H9 (cell line): ENCODE results near the gene PRAF2. TPM values are rescaled to one million over a fixed set of nuclear protein-coding genes. Genes with fewer than 3 reads are reported as not detected.

Experiments used
- DNase-seq: peaks from one replicate; pipeline ENCODE4 v3.0.0-alpha.2; 2017
- H2AFZ ChIP-seq: one replicate; pipeline ENCODE4 v1.6.1; 2013; ENCODE audit warnings: mild to moderate bottlenecking, low read length, control low read depth, moderate library complexity
- H2AK5ac ChIP-seq: 2 replicates; pipeline ENCODE4 v1.6.1; 2013; ENCODE audit warnings: low read length, control low read depth, mixed read lengths; ENCODE audit not compliant: insufficient read length
- H2BK120ac ChIP-seq: one replicate; pipeline ENCODE4 v1.6.1; 2013; ENCODE audit warnings: low read depth, mild to moderate bottlenecking, low read length, control low read depth, inconsistent platforms; ENCODE audit not compliant: poor library complexity, severe bottlenecking
- H2BK12ac ChIP-seq: 2 replicates; pipeline ENCODE4 v1.6.1; 2013; ENCODE audit warnings: low read length, control low read depth, mixed read lengths, low read depth; ENCODE audit not compliant: insufficient read length
- H2BK15ac ChIP-seq: 2 replicates; pipeline ENCODE4 v1.6.1; 2013; ENCODE audit warnings: low read depth, low read length, control low read depth
- H2BK20ac ChIP-seq: one replicate; pipeline ENCODE4 v1.6.1; 2013; ENCODE audit warnings: low read depth, mild to moderate bottlenecking, low read length, control low read depth, inconsistent platforms; ENCODE audit not compliant: poor library complexity, severe bottlenecking
- H2BK5ac ChIP-seq: 2 replicates; pipeline ENCODE4 v1.6.1; 2013; ENCODE audit warnings: low read length, control low read depth, mixed read lengths; ENCODE audit not compliant: insufficient read length
- H3K14ac ChIP-seq: 2 replicates; pipeline ENCODE4 v1.6.1; 2013; ENCODE audit warnings: low read length, control low read depth; ENCODE audit not compliant: insufficient read depth
- H3K18ac ChIP-seq: 2 replicates; pipeline ENCODE4 v1.6.1; 2013; ENCODE audit warnings: low read depth, mild to moderate bottlenecking, mixed read lengths, low read length, control low read depth; ENCODE audit not compliant: insufficient read length
- H3K23ac ChIP-seq: 2 replicates; pipeline ENCODE4 v1.6.1; 2013; ENCODE audit warnings: low read length, control low read depth, mixed read lengths, low read depth; ENCODE audit not compliant: insufficient read length
- H3K23me2 ChIP-seq: 2 replicates; pipeline ENCODE4 v1.6.1; 2013; ENCODE audit warnings: low read depth, mild to moderate bottlenecking, mixed read lengths, low read length, control low read depth; ENCODE audit not compliant: insufficient read length, poor library complexity, severe bottlenecking
- H3K27ac ChIP-seq: 2 replicates; pipeline ENCODE4 v1.5.1; 2013; ENCODE audit warnings: low read length, control low read depth, mixed read lengths, low read depth; ENCODE audit not compliant: insufficient read length
- H3K27me3 ChIP-seq: 2 replicates; pipeline ENCODE4 v1.6.1; 2013; ENCODE audit warnings: low read length, control low read depth, inconsistent platforms; ENCODE audit not compliant: insufficient read depth
- H3K4ac ChIP-seq: 2 replicates; pipeline ENCODE4 v1.6.1; 2013; ENCODE audit warnings: low read depth, mild to moderate bottlenecking, control low read depth, inconsistent platforms, low read length, moderate library complexity
- H3K4me1 ChIP-seq: 2 replicates; pipeline ENCODE4 v1.6.1; 2013; ENCODE audit warnings: low read length, control low read depth, inconsistent platforms; ENCODE audit not compliant: insufficient read depth
- H3K4me2 ChIP-seq: 2 replicates; pipeline ENCODE4 v1.6.1; 2013; ENCODE audit warnings: low read length, control low read depth, mixed read lengths; ENCODE audit not compliant: insufficient read length, insufficient read depth
- H3K56ac ChIP-seq: 2 replicates; pipeline ENCODE4 v1.6.1; 2013; ENCODE audit warnings: low read depth, mild to moderate bottlenecking, mixed read lengths, low read length, control low read depth; ENCODE audit not compliant: insufficient read length
- H3K79me1 ChIP-seq: 2 replicates; pipeline ENCODE4 v1.6.1; 2013; ENCODE audit warnings: low read depth, mild to moderate bottlenecking, moderate library complexity, low read length, control low read depth, inconsistent platforms; ENCODE audit not compliant: insufficient read depth, poor library complexity, severe bottlenecking
- H3K79me2 ChIP-seq: 2 replicates; pipeline ENCODE4 v1.6.1; 2013; ENCODE audit warnings: low read length, control low read depth, inconsistent platforms; ENCODE audit not compliant: insufficient read depth
- H3K9ac ChIP-seq: 2 replicates; pipeline ENCODE4 v1.6.1; 2013; ENCODE audit warnings: low read length, control low read depth, mixed read lengths; ENCODE audit not compliant: insufficient read length; ENCODE audit errors: extremely low read depth
- H3K9me3 ChIP-seq: one replicate; pipeline ENCODE4 v1.6.1; 2013; ENCODE audit warnings: low read depth, low read length, inconsistent platforms; ENCODE audit not compliant: control insufficient read depth
- H3T11ph ChIP-seq: one replicate; pipeline ENCODE4 v1.6.1; 2013; ENCODE audit warnings: mild to moderate bottlenecking, low read length, control low read depth, inconsistent platforms
- H4K20me1 ChIP-seq: one replicate; pipeline ENCODE4 v1.6.1; 2013; ENCODE audit not compliant: control insufficient read depth, insufficient read length, insufficient read depth
- H4K5ac ChIP-seq: 2 replicates; pipeline ENCODE4 v1.6.1; 2013; ENCODE audit warnings: low read depth, mild to moderate bottlenecking, mixed read lengths, low read length, control low read depth; ENCODE audit not compliant: insufficient read length
- H4K8ac ChIP-seq: replicated peaks from 2 replicates; pipeline ENCODE4 v1.6.1; 2013; ENCODE audit warnings: low read length, control low read depth, mixed read lengths, low read depth; ENCODE audit not compliant: insufficient read length
- H4K91ac ChIP-seq: 2 replicates; pipeline ENCODE4 v1.6.1; 2013; ENCODE audit warnings: low read depth, mild to moderate bottlenecking, moderate library complexity, mixed read lengths, low read length, control low read depth; ENCODE audit not compliant: insufficient read length
- H3K27ac Mint-ChIP-seq, 3 experiments: 2 replicates in 2 of 3; 3 replicates in 1 of 3; pipeline ENCODE4 v1.8.0; 2020 to 2021; ENCODE audit warnings: mixed read lengths in 3 of 3, mild to moderate bottlenecking in 1 of 3, moderate library complexity in 1 of 3
- H3K27me3 Mint-ChIP-seq: 2 replicates; pipeline ENCODE4 v1.8.0; 2021; ENCODE audit warnings: low read depth, mild to moderate bottlenecking, moderate library complexity, mixed read lengths
- H3K36me3 Mint-ChIP-seq, 3 experiments: 2 replicates in 2 of 3; 3 replicates in 1 of 3; pipeline ENCODE4 v1.8.0; 2020 to 2021; ENCODE audit warnings: low read depth in 3 of 3, mixed read lengths in 3 of 3; ENCODE audit not compliant: insufficient read depth in 1 of 3
- H3K4me1 Mint-ChIP-seq, 2 experiments: 2 replicates each; pipeline ENCODE4 v1.8.0; 2020; ENCODE audit warnings: mixed read lengths in 2 of 2
- H3K4me3 Mint-ChIP-seq, 2 experiments: 2 replicates in 1 of 2; 3 replicates in 1 of 2; pipeline ENCODE4 v1.8.0; 2020 to 2021; ENCODE audit warnings: mild to moderate bottlenecking in 2 of 2, mixed read lengths in 2 of 2, moderate library complexity in 1 of 2
- H3K9me3 Mint-ChIP-seq, 2 experiments: 2 replicates in 1 of 2; 3 replicates in 1 of 2; pipeline ENCODE4 v1.8.0; 2020; ENCODE audit warnings: mild to moderate bottlenecking in 2 of 2, mixed read lengths in 2 of 2, moderate library complexity in 1 of 2
- CTCF ChIP-seq: fragments of 200-600 bp; sonication (generic); conservative IDR thresholded peaks from 3 replicates; pipeline ENCODE4 v1.8.0; 2021; ENCODE audit warnings: antibody characterized with exemption, mild to moderate bottlenecking
- WGBS: extraction: QIAGEN DNeasy Blood & Tissue Kit; methylation state at CpG from one replicate; pipeline ENCODE4 v1.1.7; 2013; ENCODE audit warnings: missing lambda C conversion rate, low lambda C conversion rate, mixed read lengths; ENCODE audit not compliant: insufficient read length; ENCODE audit errors: extremely low coverage; 5-methylcytosine and 5-hydroxymethylcytosine counted together
- total RNA-seq: library from RNA; stranded (reverse); gene quantifications from 2 replicates; pipeline ENCODE4 v1.2.1, GENCODE V29; 2021

Gene PRAF2
- total RNA-seq, 1 experiment from 2014 or later = 13.4 TPM

- Histone ChIP-seq H2BK120ac (no peak overlapping the region), H3K18ac (no peak overlapping the region), H2AK5ac (no peak overlapping the region), H4K20me1 (no peaks in the 10 kb centered on the region), H3T11ph (no peak overlapping the region), H3K79me2 (0 out of 2 replicates have a peak, but pooled peaks cover 1% of the 10 kb centered on the region), H3K27me3 (no peaks in the 10 kb centered on the region), H3K4me1 (no peaks in the 10 kb centered on the region), H3K27ac (no peak overlapping the region), H4K5ac (no peak overlapping the region), H4K91ac (no peak overlapping the region), H3K9me3 (no peaks in the 10 kb centered on the region), H4K8ac (no peak overlapping the region), H3K4ac (no peak overlapping the region), H3K79me1 (no peaks in the 10 kb centered on the region), H2BK5ac (no peak overlapping the region), H2BK12ac (no peak overlapping the region), H3K14ac (no peak overlapping the region; the same call in 1 of the 2 replicates), H3K56ac (no peak overlapping the region), H3K4me2 (no peak overlapping the region), H3K9ac (no peak overlapping the region), H3K23me2 (peaks cover 6% of the 10 kb centered on the region), H2BK20ac (no peak overlapping the region), H2BK15ac (no peak overlapping the region), H2AFZ (no peak overlapping the region), H3K23ac (no peak overlapping the region)
- peak; percentile 87 for DNase-seq
- peaks cover 2% of the 10 kb centered on the region for H3K27me3 Mint-ChIP-seq
- WGBS = no CpG with 5 or more reads among the region's 63 CpGs
- peaks cover 10 to 40% (median 20%) of the 10 kb centered on the region in 3 experiments for H3K36me3 Mint-ChIP-seq
- H3K27ac Mint-ChIP-seq = no peak overlapping the region
- H3K4me1 Mint-ChIP-seq = peaks cover 5 to 12% of the 10 kb centered on the region in 2 experiments; a peak in 3 of 4 replicates
- peak overlapping the region in 1 of 2 experiments; percentile 43; a peak in 2 of 5 replicates for H3K4me3 Mint-ChIP-seq
- TF ChIP-seq CTCF = no peak
- peaks cover 68 to 74% of the 10 kb centered on the region in 2 experiments for H3K9me3 Mint-ChIP-seq
Observed at GRCh38 chrX:49071877-49072711, 1.7 kb downstream of the PRAF2 start.
